ENCODE measurements around the gene CLNK.

CLNK gene

GRCh38 chr4:10448991-10449390 lies 235.6 kb downstream of the CLNK start:
- intact Hi-C loops (cut with DNase I), result no loop called here
- no peak for DNase-seq

GRCh38 chr4:10442976-10443375 lies 241.6 kb downstream of the CLNK start:
- intact Hi-C loops (cut with DNase I), result no loop called here
- no peak for DNase-seq

GRCh38 chr4:10441512-10441911 lies 243.1 kb downstream of the CLNK start:
- intact Hi-C loops (cut with DNase I), result no loop called here
- no peak for DNase-seq

GRCh38 chr4:10438924-10439323 lies 245.6 kb downstream of the CLNK start:
- intact Hi-C loops (cut with DNase I), result no loop called here
- no peak for DNase-seq

- DNase-seq, result no peak
- intact Hi-C loops (cut with DNase I), result no loop called here
These were observed 246.8 kb downstream of the CLNK start for GRCh38 chr4:10437735-10438134.

Measured in head of caudate nucleus (tissue), 42 donors.